ENCODE measurements around the gene UPK1B.
"Not testable (repeated sequence)": the region's sequence is repeated elsewhere in the genome, so short reads cannot be mapped to it uniquely, and the experiment has no call there.

DNA sequence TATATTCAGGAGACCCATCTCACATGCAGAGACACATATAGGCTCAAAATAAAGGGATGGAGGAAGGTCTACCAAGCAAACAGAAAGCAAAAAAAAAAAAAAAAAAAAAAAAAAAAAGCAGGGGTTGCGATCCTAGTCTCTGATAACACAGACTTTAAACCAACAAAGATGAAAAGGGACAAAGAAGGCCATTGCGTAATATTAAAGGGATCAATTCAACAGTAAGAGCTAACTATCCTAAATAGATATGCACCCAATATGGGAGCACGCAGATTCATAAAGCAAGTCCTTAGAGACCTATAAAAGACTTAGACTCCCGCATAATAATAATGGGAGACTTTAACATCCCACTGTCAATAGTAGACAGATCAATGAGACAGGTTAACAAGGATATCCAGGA is 41.1 kb upstream of the UPK1B start:
- not testable (repeated sequence) for TF ChIP-seq CTCF, EZH2, EZH2phosphoT487 (IDR thresholded peaks at IDR 0.05)
